HCT116 (cell line): ENCODE results near the gene FOXN3. TPM values are rescaled to one million over a fixed set of nuclear protein-coding genes. Genes with fewer than 3 reads are reported as not detected.

Experiments used
- ATAC-seq: fragments of 200-7000 bp; cut with Tn5 transposase; 2 replicates; pipeline ENCODE4 v1.9.1; 2020; ENCODE audit warnings: mild to moderate bottlenecking, moderate library complexity
- BruUV-seq: library from RNA; stranded (reverse); fragments of 400-500 nt; replicated peaks from 2 replicates; lab custom pipeline; 2021; lab: Mats Ljungman, UMichigan
- CTCF ChIA-PET: fragments of 300-600 bp; sonication (Branson Sonifier 250); formaldehyde crosslinking; loops from one replicate; lab custom pipeline; 2021; ENCODE audit warnings: antibody characterized with exemption; lab: Charles Lee
- POLR2A ChIA-PET: fragments of 300-600, 350-600 bp; sonication (Branson Sonifier 250); formaldehyde crosslinking; loops from one replicate; lab custom pipeline; 2021; ENCODE audit warnings: antibody characterized with exemption; lab: Charles Lee
- RAD21 ChIA-PET, 2 experiments: fragments of 300-600 bp; sonication (Branson Sonifier 250); formaldehyde crosslinking; loops; one replicate each; lab custom pipeline; 2023; ENCODE audit warnings: low total read pairs in 2 of 2; ENCODE audit not compliant: uncharacterized antibody in 2 of 2, unreplicated experiment in 2 of 2, low non-redundant PET in 1 of 2; lab: Charles Lee
- DNase-seq: peaks from one replicate; pipeline ENCODE4 v3.0.0-alpha.2; 2010; ENCODE audit warnings: low read depth, low spot score
- H2AFZ ChIP-seq: fragments of 200-600 bp; shearing (Covaris generic), sonication (generic); 2 replicates; pipeline ENCODE4 v1.6.1; 2017; ENCODE audit warnings: low read depth, mixed run types, mixed read lengths, antibody characterized with exemption, low read length; ENCODE audit not compliant: poor library complexity, severe bottlenecking
- H3K27ac ChIP-seq: 2 replicates; pipeline ENCODE4 v1.5.1; 2012; ENCODE audit warnings: low read depth, low read length
- H3K27me3 ChIP-seq: fragments of 200-600 bp; sonication (generic); 2 replicates; pipeline ENCODE4 v1.6.1; 2016; ENCODE audit warnings: mixed run types, low read length, mixed read lengths; ENCODE audit not compliant: insufficient read depth
- H3K36me3 ChIP-seq, 2 experiments: fragments of 200-500 bp in 1 of 2; fragments of 200-600 bp in 1 of 2; sonication (Bioruptor generic) in 1 of 2; sonication (generic) in 1 of 2; 2 replicates each; pipeline versions ENCODE4 v1.5.1 to v1.6.1; 2014 to 2016; ENCODE audit warnings: low read length in 2 of 2, inconsistent platforms in 1 of 2, mixed read lengths in 1 of 2, mixed run types in 1 of 2; ENCODE audit not compliant: insufficient read depth in 2 of 2, control insufficient read depth in 1 of 2
- H3K4me1 ChIP-seq, 2 experiments: fragments of 200-600 bp in 1 of 2; sonication (generic) in 1 of 2; 2 replicates each; pipeline versions ENCODE4 v1.5.1 to v1.6.1; 2012 to 2017; ENCODE audit warnings: low read length in 2 of 2, inconsistent platforms in 1 of 2, mild to moderate bottlenecking in 1 of 2, mixed read lengths in 1 of 2, mixed run types in 1 of 2, moderate library complexity in 1 of 2; ENCODE audit not compliant: insufficient read depth in 2 of 2, control insufficient read depth in 1 of 2
- H3K4me2 ChIP-seq: fragments of 200-600 bp; sonication (generic); 2 replicates; pipeline ENCODE4 v1.6.1; 2017; ENCODE audit warnings: mixed run types, low read length, mixed read lengths
- H3K4me3 ChIP-seq, 2 experiments: fragments of 200-600 bp in 1 of 2; sonication (generic) in 1 of 2; replicated peaks in 1 of 2; 2 replicates each; pipeline ENCODE4 v1.5.1; 2011 to 2016; ENCODE audit warnings: low read length in 2 of 2, control low read depth in 1 of 2, low read depth in 1 of 2, mild to moderate bottlenecking in 1 of 2, mixed read lengths in 1 of 2, mixed run types in 1 of 2
- H3K79me2 ChIP-seq: fragments of 200-600 bp; sonication (generic); 2 replicates; pipeline ENCODE4 v1.6.1; 2017; ENCODE audit warnings: mild to moderate bottlenecking, mixed run types, low read length, moderate library complexity, mixed read lengths; ENCODE audit not compliant: insufficient read depth
- H3K9ac ChIP-seq: fragments of 200-600 bp; sonication (generic); 2 replicates; pipeline ENCODE4 v1.6.1; 2016; ENCODE audit warnings: low read length, mixed read lengths
- H3K9me2 ChIP-seq: fragments of 200-600 bp; sonication (generic), shearing (Covaris generic); 2 replicates; pipeline ENCODE4 v1.6.1; 2017; ENCODE audit warnings: mixed run types, mild to moderate bottlenecking, moderate library complexity; ENCODE audit not compliant: insufficient read depth
- H3K9me3 ChIP-seq, 2 experiments: fragments of 200-500 bp in 1 of 2; fragments of 200-600 bp in 1 of 2; sonication (Bioruptor generic) in 1 of 2; sonication (generic) in 1 of 2; 2 replicates each; pipeline ENCODE4 v1.6.1; 2014 to 2017; ENCODE audit warnings: low read length in 2 of 2, mixed read lengths in 2 of 2, inconsistent platforms in 1 of 2, low read depth in 1 of 2, mild to moderate bottlenecking in 1 of 2, mixed run types in 1 of 2, moderate library complexity in 1 of 2; ENCODE audit not compliant: control insufficient read depth in 1 of 2, insufficient read depth in 1 of 2
- H4K20me1 ChIP-seq: fragments of 200-600 bp; sonication (generic), shearing (Covaris generic); 2 replicates; pipeline ENCODE4 v1.6.1; 2017; ENCODE audit warnings: mixed run types, mild to moderate bottlenecking, moderate library complexity; ENCODE audit not compliant: insufficient read depth
- CBX3 ChIP-seq: IDR thresholded peaks from 2 replicates; pipeline ENCODE4 v1.6.1; 2012; ENCODE audit warnings: low read depth
- CEBPB ChIP-seq: IDR thresholded peaks from 2 replicates; pipeline ENCODE4 v1.6.1; 2012; ENCODE audit warnings: low read depth
- CTCF ChIP-seq, 3 experiments: fragments of 200-600 bp in 1 of 3; sonication (generic) in 1 of 3; IDR thresholded peaks in 2 of 3; conservative IDR thresholded peaks in 1 of 3; 2 replicates each; pipeline ENCODE4 v1.5.1; 2012 to 2017; ENCODE audit warnings: low read depth in 2 of 3, low read length in 2 of 3, antibody characterized with exemption in 1 of 3, borderline replicate concordance in 1 of 3, control low read depth in 1 of 3, mild to moderate bottlenecking in 1 of 3, mixed read lengths in 1 of 3, mixed run types in 1 of 3, moderate library complexity in 1 of 3; ENCODE audit not compliant: insufficient read depth in 1 of 3
- EZH2phosphoT487 ChIP-seq: fragments of 200-600 bp; IDR thresholded peaks from 2 replicates; pipeline ENCODE4 v1.6.1; 2018; ENCODE audit warnings: antibody characterized with exemption, borderline replicate concordance
- FOSL1 ChIP-seq: IDR thresholded peaks from 2 replicates; pipeline ENCODE4 v1.6.1; 2012; ENCODE audit warnings: low read depth
- SP1 ChIP-seq: IDR thresholded peaks from 2 replicates; pipeline ENCODE4 v1.6.1; 2012; ENCODE audit warnings: low read depth
- TCF7L2 ChIP-seq: IDR thresholded peaks from 2 replicates; pipeline ENCODE4 v1.7.0; 2011; ENCODE audit warnings: borderline replicate concordance, inconsistent platforms; ENCODE audit not compliant: insufficient read depth, insufficient read length; ENCODE audit errors: extremely low read depth
- ZFX ChIP-seq: fragments of 450-650 bp; IDR thresholded peaks from 2 replicates; pipeline ENCODE4 v1.6.1; 2017
- ZNF274 ChIP-seq: fragments of 200-500 bp; sonication (Bioruptor generic); IDR thresholded peaks from 2 replicates; pipeline ENCODE4 v1.6.1; 2014; ENCODE audit warnings: mild to moderate bottlenecking, low read depth, low read length, inconsistent platforms
- intact Hi-C: fragments of 100-400 bp; cut with micrococcal nuclease; formaldehyde crosslinking; loops from 2 replicates; pipeline ENCODE4 v1.10.0; 2022
- total RNA-seq: library from RNA; stranded (reverse); gene quantifications from one replicate; pipeline ENCODE4 v1.2.1, GENCODE V29; 2021; ENCODE audit not compliant: unreplicated experiment
- TF ChIP-seq, protein P1 (sequence below): IDR thresholded peaks from 2 replicates; pipeline ENCODE4 v1.6.1; 2012
- TF ChIP-seq, protein P2 (sequence below): IDR thresholded peaks from 2 replicates; pipeline ENCODE4 v1.6.1; 2012
- TF ChIP-seq, protein P3 (sequence below): IDR thresholded peaks from 2 replicates; pipeline ENCODE4 v1.6.1; 2012; ENCODE audit warnings: low read depth

FOXN3 gene
- total RNA-seq, 1 experiment from 2014 or later, result 20.0 TPM

GRCh38 chr14:89304972-89305703 lies 111.9 kb downstream of the FOXN3 start:
- no peak overlapping the region; the same call in 1 of the 2 replicates for H3K4me2 ChIP-seq
- no peak for ATAC-seq
- DNase-seq, result no peak
- no peaks in the 10 kb centered on the region for H3K27me3 ChIP-seq
- H3K4me3 ChIP-seq, result no peak overlapping the region
- H3K79me2 ChIP-seq, result no peaks in the 10 kb centered on the region
- no peak overlapping the region for H2AFZ ChIP-seq
- ChIA-PET RAD21 (no interaction called here), CTCF (no interaction called here), POLR2A (no interaction called here)
- no peak overlapping the region for H3K9ac ChIP-seq
- no TSS peak for BruUV-seq
- no peaks in the 10 kb centered on the region for H4K20me1 ChIP-seq
- H3K36me3 ChIP-seq, result no peaks in the 10 kb centered on the region
- H3K27ac ChIP-seq, result no peak overlapping the region
- H3K9me3 ChIP-seq, result no peaks in the 10 kb centered on the region
- intact Hi-C loops, result no loop called here
- H3K9me2 ChIP-seq, result no peaks in the 10 kb centered on the region
- TF ChIP-seq CTCF (IDR thresholded peaks at IDR 0.05 in 2 of 3, conservative IDR thresholded peaks at IDR 0.05 in 1 of 3; ENCODE audit: borderline replicate concordance in 1 of 3, insufficient read depth in 1 of 3, low read depth in 2 of 3, low read length in 2 of 3), result no peak
- TF ChIP-seq EZH2phosphoT487, result no peak
- H3K4me1 ChIP-seq, result peaks cover 34 to 48% of the 10 kb centered on the region in 2 experiments

DNA sequence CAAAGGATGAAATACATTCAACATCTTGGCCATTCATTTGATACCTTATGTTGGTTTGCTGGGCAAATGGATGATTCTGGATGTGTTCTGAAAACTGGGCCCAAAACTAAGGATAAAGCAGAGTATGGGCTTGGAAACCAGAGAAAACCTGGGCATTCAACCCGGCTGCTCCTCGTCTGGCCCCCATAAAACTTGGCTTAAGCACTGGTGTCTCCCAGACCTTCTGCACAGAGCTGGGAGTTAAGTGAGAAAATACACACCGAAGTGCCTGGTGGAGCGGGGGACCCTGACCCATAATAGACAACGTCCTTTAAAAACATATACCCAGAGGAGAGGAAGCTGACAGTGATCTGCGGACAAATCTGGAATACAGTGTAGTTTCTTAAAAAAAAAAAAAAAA lies 112.5 kb downstream of the FOXN3 start:
- H3K4me2 ChIP-seq, result peak overlapping the region; percentile 80
- ATAC-seq (no peak), DNase-seq (no peak)
- no peak overlapping the region for H3K27ac ChIP-seq
- peaks cover 34 to 48% of the 10 kb centered on the region in 2 experiments for H3K4me1 ChIP-seq
- no peaks in the 10 kb centered on the region for H3K9me3 ChIP-seq
- H3K27me3 ChIP-seq, result no peaks in the 10 kb centered on the region
- no peaks in the 10 kb centered on the region for H4K20me1 ChIP-seq
- POLR2A ChIA-PET, result no interaction called here
- H3K9ac ChIP-seq, result no peak overlapping the region
- RAD21 ChIA-PET, result no interaction called here
- no peak overlapping the region for H3K4me3 ChIP-seq
- CTCF ChIA-PET, result no interaction called here
- intact Hi-C loops, result no loop called here
- H2AFZ ChIP-seq, result no peak overlapping the region
- H3K36me3 ChIP-seq, result no peaks in the 10 kb centered on the region
- no peaks in the 10 kb centered on the region for H3K9me2 ChIP-seq
- no TSS peak for BruUV-seq
- H3K79me2 ChIP-seq, result no peaks in the 10 kb centered on the region
- TF ChIP-seq TCF7L2 (no peak), FOSL1 (no peak), ZNF274 (no peak), SP1 (no peak), EZH2phosphoT487 (no peak), ZFX (no peak), CBX3 (no peak), CEBPB (no peak)
- TF ChIP-seq, protein P1, sequence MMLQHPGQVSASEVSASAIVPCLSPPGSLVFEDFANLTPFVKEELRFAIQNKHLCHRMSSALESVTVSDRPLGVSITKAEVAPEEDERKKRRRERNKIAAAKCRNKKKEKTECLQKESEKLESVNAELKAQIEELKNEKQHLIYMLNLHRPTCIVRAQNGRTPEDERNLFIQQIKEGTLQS, result no peak
- TF ChIP-seq, protein P2, sequence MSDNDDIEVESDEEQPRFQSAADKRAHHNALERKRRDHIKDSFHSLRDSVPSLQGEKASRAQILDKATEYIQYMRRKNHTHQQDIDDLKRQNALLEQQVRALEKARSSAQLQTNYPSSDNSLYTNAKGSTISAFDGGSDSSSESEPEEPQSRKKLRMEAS, result no peak
- TF ChIP-seq, protein P3, sequence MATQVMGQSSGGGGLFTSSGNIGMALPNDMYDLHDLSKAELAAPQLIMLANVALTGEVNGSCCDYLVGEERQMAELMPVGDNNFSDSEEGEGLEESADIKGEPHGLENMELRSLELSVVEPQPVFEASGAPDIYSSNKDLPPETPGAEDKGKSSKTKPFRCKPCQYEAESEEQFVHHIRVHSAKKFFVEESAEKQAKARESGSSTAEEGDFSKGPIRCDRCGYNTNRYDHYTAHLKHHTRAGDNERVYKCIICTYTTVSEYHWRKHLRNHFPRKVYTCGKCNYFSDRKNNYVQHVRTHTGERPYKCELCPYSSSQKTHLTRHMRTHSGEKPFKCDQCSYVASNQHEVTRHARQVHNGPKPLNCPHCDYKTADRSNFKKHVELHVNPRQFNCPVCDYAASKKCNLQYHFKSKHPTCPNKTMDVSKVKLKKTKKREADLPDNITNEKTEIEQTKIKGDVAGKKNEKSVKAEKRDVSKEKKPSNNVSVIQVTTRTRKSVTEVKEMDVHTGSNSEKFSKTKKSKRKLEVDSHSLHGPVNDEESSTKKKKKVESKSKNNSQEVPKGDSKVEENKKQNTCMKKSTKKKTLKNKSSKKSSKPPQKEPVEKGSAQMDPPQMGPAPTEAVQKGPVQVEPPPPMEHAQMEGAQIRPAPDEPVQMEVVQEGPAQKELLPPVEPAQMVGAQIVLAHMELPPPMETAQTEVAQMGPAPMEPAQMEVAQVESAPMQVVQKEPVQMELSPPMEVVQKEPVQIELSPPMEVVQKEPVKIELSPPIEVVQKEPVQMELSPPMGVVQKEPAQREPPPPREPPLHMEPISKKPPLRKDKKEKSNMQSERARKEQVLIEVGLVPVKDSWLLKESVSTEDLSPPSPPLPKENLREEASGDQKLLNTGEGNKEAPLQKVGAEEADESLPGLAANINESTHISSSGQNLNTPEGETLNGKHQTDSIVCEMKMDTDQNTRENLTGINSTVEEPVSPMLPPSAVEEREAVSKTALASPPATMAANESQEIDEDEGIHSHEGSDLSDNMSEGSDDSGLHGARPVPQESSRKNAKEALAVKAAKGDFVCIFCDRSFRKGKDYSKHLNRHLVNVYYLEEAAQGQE, result no peak
